H9 (cell line): Measurements from ENCODE around the gene CCK. TPM values are rescaled to one million over a fixed set of nuclear protein-coding genes. Genes with fewer than 3 reads are reported as not detected.

Source experiments
- DNase-seq: peaks from one replicate; pipeline ENCODE4 v3.0.0-alpha.2; 2017
- H2AFZ ChIP-seq: one replicate; pipeline ENCODE4 v1.6.1; 2013; ENCODE audit warnings: mild to moderate bottlenecking, low read length, control low read depth, moderate library complexity
- H2AK5ac ChIP-seq: 2 replicates; pipeline ENCODE4 v1.6.1; 2013; ENCODE audit warnings: low read length, control low read depth, mixed read lengths; ENCODE audit not compliant: insufficient read length
- H2BK120ac ChIP-seq: one replicate; pipeline ENCODE4 v1.6.1; 2013; ENCODE audit warnings: low read depth, mild to moderate bottlenecking, low read length, control low read depth, inconsistent platforms; ENCODE audit not compliant: poor library complexity, severe bottlenecking
- H2BK12ac ChIP-seq: 2 replicates; pipeline ENCODE4 v1.6.1; 2013; ENCODE audit warnings: low read length, control low read depth, mixed read lengths, low read depth; ENCODE audit not compliant: insufficient read length
- H2BK15ac ChIP-seq: 2 replicates; pipeline ENCODE4 v1.6.1; 2013; ENCODE audit warnings: low read depth, low read length, control low read depth
- H2BK20ac ChIP-seq: one replicate; pipeline ENCODE4 v1.6.1; 2013; ENCODE audit warnings: low read depth, mild to moderate bottlenecking, low read length, control low read depth, inconsistent platforms; ENCODE audit not compliant: poor library complexity, severe bottlenecking
- H2BK5ac ChIP-seq: 2 replicates; pipeline ENCODE4 v1.6.1; 2013; ENCODE audit warnings: low read length, control low read depth, mixed read lengths; ENCODE audit not compliant: insufficient read length
- H3K14ac ChIP-seq: 2 replicates; pipeline ENCODE4 v1.6.1; 2013; ENCODE audit warnings: low read length, control low read depth; ENCODE audit not compliant: insufficient read depth
- H3K18ac ChIP-seq: 2 replicates; pipeline ENCODE4 v1.6.1; 2013; ENCODE audit warnings: low read depth, mild to moderate bottlenecking, mixed read lengths, low read length, control low read depth; ENCODE audit not compliant: insufficient read length
- H3K23ac ChIP-seq: 2 replicates; pipeline ENCODE4 v1.6.1; 2013; ENCODE audit warnings: low read length, control low read depth, mixed read lengths, low read depth; ENCODE audit not compliant: insufficient read length
- H3K23me2 ChIP-seq: 2 replicates; pipeline ENCODE4 v1.6.1; 2013; ENCODE audit warnings: low read depth, mild to moderate bottlenecking, mixed read lengths, low read length, control low read depth; ENCODE audit not compliant: insufficient read length, poor library complexity, severe bottlenecking
- H3K27ac ChIP-seq: 2 replicates; pipeline ENCODE4 v1.5.1; 2013; ENCODE audit warnings: low read length, control low read depth, mixed read lengths, low read depth; ENCODE audit not compliant: insufficient read length
- H3K27me3 ChIP-seq: 2 replicates; pipeline ENCODE4 v1.6.1; 2013; ENCODE audit warnings: low read length, control low read depth, inconsistent platforms; ENCODE audit not compliant: insufficient read depth
- H3K4ac ChIP-seq: 2 replicates; pipeline ENCODE4 v1.6.1; 2013; ENCODE audit warnings: low read depth, mild to moderate bottlenecking, control low read depth, inconsistent platforms, low read length, moderate library complexity
- H3K4me1 ChIP-seq: 2 replicates; pipeline ENCODE4 v1.6.1; 2013; ENCODE audit warnings: low read length, control low read depth, inconsistent platforms; ENCODE audit not compliant: insufficient read depth
- H3K4me2 ChIP-seq: 2 replicates; pipeline ENCODE4 v1.6.1; 2013; ENCODE audit warnings: low read length, control low read depth, mixed read lengths; ENCODE audit not compliant: insufficient read length, insufficient read depth
- H3K56ac ChIP-seq: 2 replicates; pipeline ENCODE4 v1.6.1; 2013; ENCODE audit warnings: low read depth, mild to moderate bottlenecking, mixed read lengths, low read length, control low read depth; ENCODE audit not compliant: insufficient read length
- H3K79me1 ChIP-seq: 2 replicates; pipeline ENCODE4 v1.6.1; 2013; ENCODE audit warnings: low read depth, mild to moderate bottlenecking, moderate library complexity, low read length, control low read depth, inconsistent platforms; ENCODE audit not compliant: insufficient read depth, poor library complexity, severe bottlenecking
- H3K79me2 ChIP-seq: 2 replicates; pipeline ENCODE4 v1.6.1; 2013; ENCODE audit warnings: low read length, control low read depth, inconsistent platforms; ENCODE audit not compliant: insufficient read depth
- H3K9ac ChIP-seq: 2 replicates; pipeline ENCODE4 v1.6.1; 2013; ENCODE audit warnings: low read length, control low read depth, mixed read lengths; ENCODE audit not compliant: insufficient read length; ENCODE audit errors: extremely low read depth
- H3K9me3 ChIP-seq: one replicate; pipeline ENCODE4 v1.6.1; 2013; ENCODE audit warnings: low read depth, low read length, inconsistent platforms; ENCODE audit not compliant: control insufficient read depth
- H3T11ph ChIP-seq: one replicate; pipeline ENCODE4 v1.6.1; 2013; ENCODE audit warnings: mild to moderate bottlenecking, low read length, control low read depth, inconsistent platforms
- H4K20me1 ChIP-seq: one replicate; pipeline ENCODE4 v1.6.1; 2013; ENCODE audit not compliant: control insufficient read depth, insufficient read length, insufficient read depth
- H4K5ac ChIP-seq: 2 replicates; pipeline ENCODE4 v1.6.1; 2013; ENCODE audit warnings: low read depth, mild to moderate bottlenecking, mixed read lengths, low read length, control low read depth; ENCODE audit not compliant: insufficient read length
- H4K8ac ChIP-seq: replicated peaks from 2 replicates; pipeline ENCODE4 v1.6.1; 2013; ENCODE audit warnings: low read length, control low read depth, mixed read lengths, low read depth; ENCODE audit not compliant: insufficient read length
- H4K91ac ChIP-seq: 2 replicates; pipeline ENCODE4 v1.6.1; 2013; ENCODE audit warnings: low read depth, mild to moderate bottlenecking, moderate library complexity, mixed read lengths, low read length, control low read depth; ENCODE audit not compliant: insufficient read length
- H3K27ac Mint-ChIP-seq, 3 experiments: 2 replicates in 2 of 3; 3 replicates in 1 of 3; pipeline ENCODE4 v1.8.0; 2020 to 2021; ENCODE audit warnings: mixed read lengths in 3 of 3, mild to moderate bottlenecking in 1 of 3, moderate library complexity in 1 of 3
- H3K27me3 Mint-ChIP-seq: 2 replicates; pipeline ENCODE4 v1.8.0; 2021; ENCODE audit warnings: low read depth, mild to moderate bottlenecking, moderate library complexity, mixed read lengths
- H3K36me3 Mint-ChIP-seq, 3 experiments: 2 replicates in 2 of 3; 3 replicates in 1 of 3; pipeline ENCODE4 v1.8.0; 2020 to 2021; ENCODE audit warnings: low read depth in 3 of 3, mixed read lengths in 3 of 3; ENCODE audit not compliant: insufficient read depth in 1 of 3
- H3K4me1 Mint-ChIP-seq, 2 experiments: 2 replicates each; pipeline ENCODE4 v1.8.0; 2020; ENCODE audit warnings: mixed read lengths in 2 of 2
- H3K4me3 Mint-ChIP-seq, 2 experiments: 2 replicates in 1 of 2; 3 replicates in 1 of 2; pipeline ENCODE4 v1.8.0; 2020 to 2021; ENCODE audit warnings: mild to moderate bottlenecking in 2 of 2, mixed read lengths in 2 of 2, moderate library complexity in 1 of 2
- H3K9me3 Mint-ChIP-seq, 2 experiments: 2 replicates in 1 of 2; 3 replicates in 1 of 2; pipeline ENCODE4 v1.8.0; 2020; ENCODE audit warnings: mild to moderate bottlenecking in 2 of 2, mixed read lengths in 2 of 2, moderate library complexity in 1 of 2
- CTCF ChIP-seq: fragments of 200-600 bp; sonication (generic); conservative IDR thresholded peaks from 3 replicates; pipeline ENCODE4 v1.8.0; 2021; ENCODE audit warnings: antibody characterized with exemption, mild to moderate bottlenecking
- WGBS: extraction: QIAGEN DNeasy Blood & Tissue Kit; methylation state at CpG from one replicate; pipeline ENCODE4 v1.1.7; 2013; ENCODE audit warnings: missing lambda C conversion rate, low lambda C conversion rate, mixed read lengths; ENCODE audit not compliant: insufficient read length; ENCODE audit errors: extremely low coverage; 5-methylcytosine and 5-hydroxymethylcytosine counted together
- total RNA-seq: library from RNA; stranded (reverse); gene quantifications from 2 replicates; pipeline ENCODE4 v1.2.1, GENCODE V29; 2021

The CCK gene
- total RNA-seq, 1 experiment from 2014 or later, result 0.37 TPM

DNA sequence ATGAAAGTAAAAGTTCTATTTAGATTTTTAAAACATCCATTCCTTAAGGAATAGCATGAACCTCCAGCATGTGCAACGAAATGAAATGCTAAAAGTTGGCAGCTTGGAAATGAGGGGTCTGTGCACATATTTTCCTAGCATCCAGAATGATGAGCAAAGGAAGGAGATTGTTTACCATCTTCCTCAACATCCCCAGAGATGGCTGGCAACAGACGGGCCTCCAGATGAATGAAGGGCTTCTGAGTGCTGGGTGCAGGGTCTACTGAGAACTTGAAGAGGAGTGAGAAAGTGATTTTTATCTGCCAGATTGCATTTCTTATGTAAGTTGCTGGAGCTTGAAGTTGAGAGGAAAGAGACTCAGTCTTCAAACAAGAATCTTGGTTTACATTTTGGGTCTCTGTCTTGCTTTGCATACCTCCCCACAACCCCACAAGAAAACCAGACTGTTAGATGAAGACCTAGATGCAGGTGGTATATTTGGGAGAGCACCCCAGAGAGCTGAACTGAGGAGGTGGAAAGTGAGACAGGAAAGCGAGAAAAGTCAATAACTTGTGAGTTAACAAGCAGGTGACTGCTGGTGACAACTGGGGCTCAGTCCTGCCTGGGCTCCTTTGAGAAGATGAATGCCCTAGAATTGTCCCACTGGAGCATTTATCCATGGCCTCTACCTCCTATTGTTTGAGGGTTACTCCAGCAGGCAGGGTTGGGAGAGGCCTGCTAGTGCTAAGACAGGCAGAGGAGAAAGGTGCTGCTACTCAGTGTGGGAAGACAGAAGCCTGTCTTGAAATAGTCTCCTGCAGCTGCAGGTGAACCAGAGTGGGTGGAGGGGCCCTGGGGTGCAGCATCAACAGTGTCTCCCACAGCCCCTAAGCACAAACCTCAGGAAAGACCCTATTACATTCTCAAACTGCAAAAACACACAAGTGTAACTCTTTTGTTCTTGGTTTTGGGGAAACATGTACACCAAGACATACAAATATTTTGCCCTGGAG lies 10.5 kb upstream of the CCK start:
- H3K79me1 ChIP-seq, result no peaks in the 10 kb centered on the region
- H3K4me1 ChIP-seq, result no peaks in the 10 kb centered on the region
- H3K23me2 ChIP-seq, result no peaks in the 10 kb centered on the region
- no peak overlapping the region for H2BK120ac ChIP-seq
- Mint-ChIP-seq H3K27me3 (peaks cover 28% of the 10 kb centered on the region), H3K36me3 (peaks cover 11 to 23% (median 16%) of the 10 kb centered on the region in 3 experiments), H3K9me3 (peaks cover 33 to 35% of the 10 kb centered on the region in 2 experiments), H3K4me3 (no peak overlapping the region), H3K4me1 (no peaks in the 10 kb centered on the region), H3K27ac (no peak overlapping the region)
- no peaks in the 10 kb centered on the region for H3K79me2 ChIP-seq
- no peak overlapping the region for H2BK12ac ChIP-seq
- H3K4me2 ChIP-seq, result no peak overlapping the region
- no peak overlapping the region for H3T11ph ChIP-seq
- H4K20me1 ChIP-seq, result no peaks in the 10 kb centered on the region
- no peak overlapping the region for H2AK5ac ChIP-seq
- no peak overlapping the region for H3K56ac ChIP-seq
- H2AFZ ChIP-seq, result no peak overlapping the region
- WGBS, result no CpG with 5 or more reads among the region's 3 CpGs
- no peak overlapping the region for H4K8ac ChIP-seq
- TF ChIP-seq CTCF, result no peak
- no peak overlapping the region for H3K4ac ChIP-seq
- no peak overlapping the region for H2BK20ac ChIP-seq
- H3K14ac ChIP-seq, result no peak overlapping the region
- H2BK5ac ChIP-seq, result no peak overlapping the region
- H3K27ac ChIP-seq, result no peak overlapping the region
- no peak for DNase-seq
- H3K18ac ChIP-seq, result no peak overlapping the region
- H4K5ac ChIP-seq, result no peak overlapping the region
- H2BK15ac ChIP-seq, result no peak overlapping the region
- H3K9ac ChIP-seq, result no peak overlapping the region
- no peaks in the 10 kb centered on the region for H3K27me3 ChIP-seq
- H3K23ac ChIP-seq, result no peak overlapping the region
- H3K9me3 ChIP-seq, result peaks cover 5% of the 10 kb centered on the region
- H4K91ac ChIP-seq, result no peak overlapping the region
